ACHN (cell line): ENCODE measurements around the gene RNF217.

Source experiments
- DNase-seq: peaks from one replicate; pipeline ENCODE4 v3.0.0-alpha.2; 2015
- in situ Hi-C: cut with HindIII; loops from 2 replicates; pipeline ENCODE4 v1.10.0; 2017; ENCODE audit warnings: low sequenced_read_pairs, low pct_ligation_motif_present, low pct_unique_long_range_greater_than_20kb

Gene RNF217

GRCh38 chr6:124983383-124984083, 21.3 kb downstream of the RNF217 start:
- in situ Hi-C loops = no loop called here
- DNase-seq = no peak

GRCh38 chr6:124984668-124985338, 22.6 kb downstream of the RNF217 start:
- no peak for DNase-seq
- in situ Hi-C loops = no loop called here

- no peak for DNase-seq
- in situ Hi-C loops = no loop called here
Measured at GRCh38 chr6:124986164-124986563, 23.9 kb downstream of the RNF217 start.

- DNase-seq = no peak
Measured at GRCh38 chr6:124987291-124987690, 25.1 kb downstream of the RNF217 start.

GRCh38 chr6:124987999-124988591, 25.9 kb downstream of the RNF217 start:
- DNase-seq = no peak
- in situ Hi-C loops = no loop called here

More at GRCh38 chr6:124987291-124987690, 25.1 kb downstream of the RNF217 start:
- in situ Hi-C loops = no loop called here

- DNase-seq = no peak
- in situ Hi-C loops = no loop called here
Measured at GRCh38 chr6:124989136-124989983, 27.1 kb downstream of the RNF217 start.

- DNase-seq = no peak
- in situ Hi-C loops = no loop called here
Measured at GRCh38 chr6:124990988-124991387, 28.8 kb downstream of the RNF217 start.

GRCh38 chr6:124991764-124992295, 29.6 kb downstream of the RNF217 start:
- in situ Hi-C loops = no loop called here
- DNase-seq = no peak

GRCh38 chr6:124993327-124993726, 31.1 kb downstream of the RNF217 start:
- in situ Hi-C loops = no loop called here
- no peak for DNase-seq

GRCh38 chr6:124994648-124995047, 32.4 kb downstream of the RNF217 start:
- no peak for DNase-seq
- in situ Hi-C loops = no loop called here

GRCh38 chr6:124995131-124995530, 32.9 kb downstream of the RNF217 start:
- DNase-seq = no peak
- in situ Hi-C loops = no loop called here

GRCh38 chr6:124995645-124996325, 33.5 kb downstream of the RNF217 start:
- in situ Hi-C loops = no loop called here
- DNase-seq = no peak

- in situ Hi-C loops = no loop called here
- no peak for DNase-seq
Measured at GRCh38 chr6:124996411-124996810, 34.2 kb downstream of the RNF217 start.

- no peak for DNase-seq
- in situ Hi-C loops = no loop called here
Measured at GRCh38 chr6:124997196-124997875, 35.1 kb downstream of the RNF217 start.

- DNase-seq = peak; percentile 55
- in situ Hi-C loops = no loop called here
Measured at GRCh38 chr6:124999105-124999764, 37.0 kb downstream of the RNF217 start.

- in situ Hi-C loops = no loop called here
- DNase-seq = peak; percentile 59
Measured at GRCh38 chr6:125001684-125002405, 39.6 kb downstream of the RNF217 start.

- no peak for DNase-seq
- in situ Hi-C loops = no loop called here
Measured at GRCh38 chr6:125002406-125002741, 40.1 kb downstream of the RNF217 start.
